K562 (cell line): ENCODE data around the gene NOS1. TPM values are rescaled to one million over a fixed set of nuclear protein-coding genes. Genes with fewer than 3 reads are reported as not detected.

Experiments used
- ATAC-seq: fragments of 200-7000 bp; cut with Tn5 transposase; 3 replicates; pipeline ENCODE4 v1.9.1; 2020; ENCODE audit warnings: moderate library complexity
- BruUV-seq: library from RNA; stranded (reverse); fragments of 400-500 nt; replicated peaks from 2 replicates; lab custom pipeline; 2021; lab: Mats Ljungman, UMichigan
- CTCF ChIA-PET: fragments of 300-600 bp; formaldehyde crosslinking; extraction: SDS; loops from one replicate; lab custom pipeline; 2021; ENCODE audit warnings: low intra/inter-chr PET ratio; lab: Yijun Ruan, JAX
- POLR2A ChIA-PET: fragments of 300-600, 350-650 bp; sonication (Branson Sonifier 250); formaldehyde crosslinking; extraction: SDS; loops from one replicate; lab custom pipeline; 2021; ENCODE audit warnings: antibody characterized with exemption, inconsistent platforms; lab: Yijun Ruan, JAX
- DNase-seq, 4 experiments: peaks; one replicate each; pipeline versions ENCODE4 v3.0.0 to v3.0.0-alpha.2; 2011 to 2018; ENCODE audit warnings: low spot score in 3 of 4, mixed read lengths in 3 of 4; ENCODE audit errors: extremely low read depth in 1 of 4
- FAIRE-seq: peaks from 2 replicates; lab custom pipeline; 2011; peaks lifted over from hg19 to GRCh38; lab: Jason Lieb, UNC
- H2AFZ ChIP-seq: 2 replicates; pipeline ENCODE4 v1.6.0; 2011; ENCODE audit warnings: low read depth, low read length, control low read depth, inconsistent platforms
- H3K27ac ChIP-seq: fragments of 200-600 bp; 3 replicates; pipeline ENCODE4 v1.8.0; 2011; ENCODE audit warnings: low read depth, mild to moderate bottlenecking, control low read depth, inconsistent platforms, low read length, moderate library complexity, mixed read lengths; ENCODE audit errors: extremely low read depth
- H3K27me3 ChIP-seq, 2 experiments: fragments of 300-600 bp in 1 of 2; 2 replicates in 1 of 2; 3 replicates in 1 of 2; pipeline versions ENCODE4 v1.6.0 to v1.8.0; 2011; ENCODE audit warnings: inconsistent platforms in 2 of 2, low read length in 2 of 2, mild to moderate bottlenecking in 1 of 2, mixed read lengths in 1 of 2, moderate library complexity in 1 of 2; ENCODE audit not compliant: control insufficient read depth in 2 of 2, insufficient read depth in 2 of 2
- H3K36me3 ChIP-seq: fragments of 300-600 bp; 3 replicates; pipeline ENCODE4 v1.8.0; 2011; ENCODE audit warnings: mild to moderate bottlenecking, low read length, inconsistent platforms; ENCODE audit not compliant: control insufficient read depth, insufficient read depth
- H3K4me1 ChIP-seq, 2 experiments: fragments of 200-600 bp in 1 of 2; replicated peaks in 1 of 2; 2 replicates in 1 of 2; 3 replicates in 1 of 2; pipeline versions ENCODE4 v1.5.1 to v1.8.0; 2011; ENCODE audit warnings: inconsistent platforms in 2 of 2, low read length in 2 of 2, mild to moderate bottlenecking in 1 of 2, mixed read lengths in 1 of 2, moderate library complexity in 1 of 2; ENCODE audit not compliant: control insufficient read depth in 2 of 2, insufficient read depth in 2 of 2
- H3K4me2 ChIP-seq: 2 replicates; pipeline ENCODE4 v1.6.1; 2011; ENCODE audit warnings: low read length, control low read depth, inconsistent platforms, mixed read lengths; ENCODE audit not compliant: insufficient read depth
- H3K4me3 ChIP-seq: fragments of 200-600 bp; sonication (generic), shearing (Covaris generic); 2 replicates; pipeline ENCODE4 v1.5.1; 2016; ENCODE audit warnings: control low read depth, inconsistent platforms
- H3K79me2 ChIP-seq: fragments of 200-600 bp; 3 replicates; pipeline ENCODE4 v1.8.0; 2011; ENCODE audit warnings: low read length, inconsistent platforms; ENCODE audit not compliant: control insufficient read depth, insufficient read depth
- H3K9ac ChIP-seq, 2 experiments: 2 replicates each; pipeline versions ENCODE4 v1.6.0 to v1.6.1; 2011; ENCODE audit warnings: low read depth in 2 of 2, low read length in 2 of 2, control low read depth in 1 of 2, inconsistent platforms in 1 of 2, mild to moderate bottlenecking in 1 of 2, mixed read lengths in 1 of 2; ENCODE audit not compliant: insufficient read depth in 1 of 2
- H3K9me1 ChIP-seq: one replicate; pipeline ENCODE4 v1.6.0; 2011; ENCODE audit warnings: inconsistent platforms, mild to moderate bottlenecking, low read length, moderate library complexity; ENCODE audit not compliant: control insufficient read depth, insufficient read depth
- H3K9me3 ChIP-seq: replicated peaks from 2 replicates; pipeline ENCODE4 v1.5.1; 2011; ENCODE audit warnings: low read depth, low read length, inconsistent platforms; ENCODE audit not compliant: control insufficient read depth, insufficient read depth
- H4K20me1 ChIP-seq: replicated peaks from 2 replicates; pipeline ENCODE4 v1.6.1; 2011; ENCODE audit warnings: low read length, inconsistent platforms, mixed read lengths; ENCODE audit not compliant: control insufficient read depth, insufficient read depth
- CHCHD3 ChIP-seq: fragments of 250-450 bp; sonication (Bioruptor Pico); IDR thresholded peaks from 2 replicates; pipeline ENCODE4 v2.1.2; 2022; ENCODE audit warnings: mild to moderate bottlenecking
- CHD4 ChIP-seq: fragments of 200-600 bp; sonication (generic); IDR thresholded peaks from 3 replicates; pipeline ENCODE4 v1.6.1; 2012; ENCODE audit warnings: low read depth, mild to moderate bottlenecking, mixed read lengths, low read length, inconsistent platforms; ENCODE audit not compliant: insufficient read depth, insufficient replicate concordance, poor library complexity, severe bottlenecking
- EP400 ChIP-seq: fragments of 450-650 bp; IDR thresholded peaks from 2 replicates; pipeline ENCODE4 v1.6.1; 2017; ENCODE audit warnings: antibody characterized with exemption, mild to moderate bottlenecking, moderate library complexity
- FOXM1 ChIP-seq, 2 experiments: fragments of 450-650 bp in 1 of 2; sonication (generic) in 1 of 2; formaldehyde crosslinking in 1 of 2; IDR thresholded peaks; 2 replicates each; pipeline versions ENCODE4 v1.6.1 to v1.9.0; 2017 to 2022; ENCODE audit warnings: low read depth in 2 of 2, mild to moderate bottlenecking in 2 of 2, missing genetic modification reagents in 1 of 2, moderate library complexity in 1 of 2
- JUN ChIP-seq, 2 experiments: sonication (generic) in 1 of 2; formaldehyde crosslinking in 1 of 2; IDR thresholded peaks; 2 replicates each; pipeline versions ENCODE4 v1.6.1 to v1.8.0; 2012 to 2022; ENCODE audit warnings: borderline replicate concordance in 2 of 2, mild to moderate bottlenecking in 2 of 2, improper control_type of control experiment in 1 of 2, low read depth in 1 of 2, low read length in 1 of 2, missing genetic modification reagents in 1 of 2
- MAX ChIP-seq: sonication (generic); formaldehyde crosslinking; IDR thresholded peaks from 2 replicates; pipeline ENCODE4 v1.9.0; 2022; ENCODE audit warnings: mild to moderate bottlenecking, missing genetic modification reagents
- NKRF ChIP-seq: fragments of 450-650 bp; IDR thresholded peaks from 2 replicates; pipeline ENCODE4 v1.6.1; 2016; ENCODE audit warnings: borderline replicate concordance
- NR0B1 ChIP-seq: fragments of 450-650 bp; IDR thresholded peaks from one replicate; pipeline ENCODE4 v1.6.1; 2018; ENCODE audit warnings: mild to moderate bottlenecking, moderate library complexity; ENCODE audit not compliant: partially characterized antibody
- RBM39 ChIP-seq: fragments of 200-400 bp; formaldehyde crosslinking; optimal IDR thresholded peaks from 2 replicates; pipeline ENCODE3; 2018; ENCODE audit warnings: low read depth, low read length
- SNAPC5 ChIP-seq: fragments of 250-450 bp; sonication (Bioruptor Pico); IDR thresholded peaks from 2 replicates; pipeline ENCODE4 v1.8.0; 2021; ENCODE audit warnings: moderate library complexity, mild to moderate bottlenecking, inconsistent platforms
- TRIM28 ChIP-seq: fragments of 450-650 bp; IDR thresholded peaks from 2 replicates; pipeline ENCODE4 v1.6.1; 2017
- ZBTB33 ChIP-seq: sonication (generic); formaldehyde crosslinking; IDR thresholded peaks from 2 replicates; pipeline ENCODE4 v1.8.1; 2023; ENCODE audit warnings: mild to moderate bottlenecking, missing genetic modification reagents
- ZNF699 ChIP-seq: fragments of 250-450 bp; sonication (Bioruptor Pico); IDR thresholded peaks from 2 replicates; pipeline ENCODE4 v1.8.0; 2021; ENCODE audit warnings: mild to moderate bottlenecking, moderate library complexity; ENCODE audit not compliant: insufficient replicate concordance
- ZNF79 ChIP-seq: fragments of 250-450 bp; sonication (Bioruptor Pico); IDR thresholded peaks from 2 replicates; pipeline ENCODE4 v1.4.0; 2020; ENCODE audit warnings: low read depth, mild to moderate bottlenecking, moderate library complexity
- WGBS: fragments of 100-300 bp; shearing (Covaris generic); methylation state at CpG from one replicate; pipeline ENCODE4 v1.1.6; 2016; ENCODE audit warnings: low coverage, mixed read lengths; ENCODE audit not compliant: insufficient coverage; ENCODE audit errors: missing lambda C conversion rate; 5-methylcytosine and 5-hydroxymethylcytosine counted together
- in situ Hi-C: fragments of 300-500 bp; cut with MboI; formaldehyde crosslinking; loops from 4 replicates; pipeline ENCODE4 v1.15.0; 2018; ENCODE audit warnings: inconsistent platforms, mixed read lengths
- intact Hi-C: fragments of 100-400 bp; cut with micrococcal nuclease; formaldehyde crosslinking; loops from 2 replicates; pipeline ENCODE4 v1.14.2; 2022
- polyA plus RNA-seq, 8 experiments: library from polyadenylated mRNA; depleted of rRNA in 4 of 8; stranded (reverse) in 5 of 8; unstranded in 3 of 8; fragments of >200 nt; fragmentation: Nextera tagmentation in 2 of 8; fragmentation: Illumina TruSeq in 1 of 8; extraction: Ambion mirVana in 2 of 8; extraction: Trizol in 1 of 8; gene quantifications; 2 replicates each; pipeline versions ENCODE4 v1.2.1 to v1.2.3, GENCODE V29; 2011 to 2014; ENCODE audit warnings: inconsistent platforms in 1 of 8, missing spikeins in 1 of 8
- total RNA-seq, 7 experiments: library from RNA; depleted of rRNA in 6 of 7; stranded (reverse); fragments of >200 nt in 6 of 7; fragmentation: Illumina TruSeq in 2 of 7; extraction: Trizol in 2 of 7; gene quantifications; 2 replicates each; pipeline versions ENCODE4 v1.2.1 to v1.2.3, GENCODE V29; 2011 to 2021; ENCODE audit warnings: low replicate concordance in 1 of 7

Gene NOS1
- total and polyA plus RNA-seq, 9 of the 15 experiments (the other 6 are each of a cell fraction or from before 2014, with no cell fraction given): not detected

GRCh38 chr12:117234441-117234840 is 127.0 kb downstream of the NOS1 start:
- in situ Hi-C loops: loop anchor here (10.0 kb wide), 1 partner anchor 440 kb away; no protein-coding TSS in a partner anchor
- ChIA-PET POLR2A (interaction anchor here (0.7 kb wide), 2 partner anchors 603 to 1228 kb away, joined by 3 to 4 read pairs; no protein-coding TSS in a partner anchor), CTCF (no interaction called here)
- FAIRE-seq (no peak), DNase-seq (no peak), ATAC-seq (no peak)
- BruUV-seq: no TSS peak
- Histone ChIP-seq H3K4me2 (no peak overlapping the region), H3K79me2 (no peaks in the 10 kb centered on the region), H3K9ac (no peak overlapping the region), H3K27ac (no peak overlapping the region), H4K20me1 (peaks cover 5% of the 10 kb centered on the region; the same call in 1 of the 2 replicates), H3K9me1 (no peaks in the 10 kb centered on the region), H2AFZ (no peak overlapping the region), H3K27me3 (peaks cover 4 to 21% of the 10 kb centered on the region in 2 experiments; a peak in 3 of 5 replicates), H3K36me3 (no peaks in the 10 kb centered on the region), H3K4me1 (0 out of 5 replicates have a peak, but pooled peaks cover 0 to 3% of the 10 kb centered on the region in 2 experiments), H3K9me3 (no peaks in the 10 kb centered on the region), H3K4me3 (no peak overlapping the region)
- no peak for TF ChIP-seq NR0B1
- no peak for TF ChIP-seq ZBTB33 (CRISPR knock-in tag)
- no peak for TF ChIP-seq JUN (IDR thresholded peaks at IDR 0.05; ENCODE audit: borderline replicate concordance, low read depth, low read length)
- no peak for TF ChIP-seq JUN (CRISPR knock-in tag; IDR thresholded peaks at IDR 0.05; ENCODE audit: borderline replicate concordance)
- no peak for TF ChIP-seq ZNF79
- no peak for TF ChIP-seq CHCHD3 (CRISPR knock-in tag)
- no peak for TF ChIP-seq SNAPC5 (CRISPR knock-in tag)
- no peak for TF ChIP-seq ZNF699 (CRISPR knock-in tag)
- no peak for TF ChIP-seq CHD4
- TF ChIP-seq NKRF: no peak
- no peak for TF ChIP-seq TRIM28
- no peak for TF ChIP-seq RBM39
- TF ChIP-seq FOXM1 (IDR thresholded peaks at IDR 0.05; ENCODE audit: low read depth): no peak
- TF ChIP-seq FOXM1 (CRISPR knock-in tag; IDR thresholded peaks at IDR 0.05; ENCODE audit: low read depth): no peak
- no peak for TF ChIP-seq EP400
- no peak for TF ChIP-seq MAX (CRISPR knock-in tag)
- intact Hi-C loops: loop anchor here (10.0 kb wide), 1 partner anchor 130 kb away; the partner anchor contains the start of gene NOS1
- WGBS: 0% methylated on average over 15 of the region's 15 CpGs
